ENCODE results near the gene PANK3. TPM values are rescaled to one million over a fixed set of nuclear protein-coding genes. Genes with fewer than 3 reads are reported as not detected.
"Not testable (repeated sequence)": the region's sequence is repeated elsewhere in the genome, so short reads cannot be mapped to it uniquely, and the experiment has no call there.

Gene PANK3
- total RNA-seq, 1 experiment from 2014 or later = 111 TPM

GRCh38 chr5:168580814-168581469 lies 1.8 kb upstream of the PANK3 start:
- H3K27ac ChIP-seq = not testable (repeated sequence)

GRCh38 chr5:168580227-168580508 lies 1.0 kb upstream of the PANK3 start:
- Histone ChIP-seq H3K27ac (peak overlapping the region; percentile 95), H3K4me1 (0 out of 2 replicates have a peak, but pooled peaks cover 3% of the 10 kb centered on the region), H3K36me3 (peaks cover 13% of the 10 kb centered on the region), H3K27me3 (no peaks in the 10 kb centered on the region), H3K9me3 (replicated peaks) (no peaks in the 10 kb centered on the region), H3K4me3 (peak overlapping the region; percentile 90)
- peak; percentile 40 to 60 for DNase-seq

More at GRCh38 chr5:168580814-168581469, 1.8 kb upstream of the PANK3 start:
- not testable (repeated sequence) for DNase-seq; H3K4me1 ChIP-seq; H3K4me3 ChIP-seq; H3K27me3 ChIP-seq; H3K9me3 ChIP-seq (replicated peaks)
- peaks cover 12% of the 10 kb centered on the region for H3K36me3 ChIP-seq

- peak overlapping the region; percentile 90 for H3K4me3 ChIP-seq
- peaks cover 17% of the 10 kb centered on the region for H3K36me3 ChIP-seq
- 0 out of 2 replicates have a peak, but pooled peaks cover 3% of the 10 kb centered on the region for H3K4me1 ChIP-seq
- H3K9me3 ChIP-seq (replicated peaks) = no peaks in the 10 kb centered on the region
- peak; percentile 98 to 99 for DNase-seq
- no peaks in the 10 kb centered on the region for H3K27me3 ChIP-seq
- peak overlapping the region; percentile 95 for H3K27ac ChIP-seq
Measured at GRCh38 chr5:168579488-168580226, 489 bp upstream of the PANK3 start.

- peak in 1 of 2 experiments; percentile 13 for DNase-seq
- H3K36me3 ChIP-seq = peaks cover 23% of the 10 kb centered on the region
- no peaks in the 10 kb centered on the region for H3K9me3 ChIP-seq (replicated peaks)
- H3K4me3 ChIP-seq = peak overlapping the region; percentile 90
- 0 out of 2 replicates have a peak, but pooled peaks cover 3% of the 10 kb centered on the region for H3K4me1 ChIP-seq
- H3K27me3 ChIP-seq = no peaks in the 10 kb centered on the region
- peak overlapping the region; percentile 95 for H3K27ac ChIP-seq
Measured at GRCh38 chr5:168578006-168578405, 1.2 kb downstream of the PANK3 start.

- DNase-seq = no peak
- peaks cover 29% of the 10 kb centered on the region for H3K36me3 ChIP-seq
- no peak overlapping the region for H3K27ac ChIP-seq
Measured at GRCh38 chr5:168575391-168576372, 3.5 kb downstream of the PANK3 start.

GRCh38 chr5:168574156-168574555 lies 5.0 kb downstream of the PANK3 start:
- not testable (repeated sequence) for H3K9me3 ChIP-seq (replicated peaks); H3K27me3 ChIP-seq; DNase-seq; H3K27ac ChIP-seq; H3K4me3 ChIP-seq; H3K4me1 ChIP-seq
- peaks cover 42% of the 10 kb centered on the region for H3K36me3 ChIP-seq

More at GRCh38 chr5:168575391-168576372, 3.5 kb downstream of the PANK3 start:
- H3K27me3 ChIP-seq = no peaks in the 10 kb centered on the region
- H3K4me1 ChIP-seq = 0 out of 2 replicates have a peak, but pooled peaks cover 3% of the 10 kb centered on the region
- H3K4me3 ChIP-seq = no peak overlapping the region
- no peaks in the 10 kb centered on the region for H3K9me3 ChIP-seq (replicated peaks)

GRCh38 chr5:168573663-168574062 lies 5.5 kb downstream of the PANK3 start:
- not testable (repeated sequence) for DNase-seq; H3K27me3 ChIP-seq; H3K4me1 ChIP-seq; H3K9me3 ChIP-seq (replicated peaks); H3K27ac ChIP-seq; H3K4me3 ChIP-seq
- H3K36me3 ChIP-seq = peaks cover 43% of the 10 kb centered on the region

GRCh38 chr5:168570490-168571328 lies 8.5 kb downstream of the PANK3 start:
- no peak for DNase-seq
- Histone ChIP-seq H3K9me3 (replicated peaks) (no peaks in the 10 kb centered on the region), H3K27me3 (no peaks in the 10 kb centered on the region), H3K4me1 (no peaks in the 10 kb centered on the region), H3K27ac (no peak overlapping the region), H3K36me3 (peaks cover 55% of the 10 kb centered on the region), H3K4me3 (no peak overlapping the region)

- no peak for DNase-seq
Measured at GRCh38 chr5:168568738-168569137, 10.4 kb downstream of the PANK3 start.

GRCh38 chr5:168563959-168564358 lies 15.2 kb downstream of the PANK3 start:
- DNase-seq = no peak
- H3K27me3 ChIP-seq = no peaks in the 10 kb centered on the region
- no peaks in the 10 kb centered on the region for H3K4me1 ChIP-seq
- no peaks in the 10 kb centered on the region; the same call in 1 of the 2 replicates for H3K9me3 ChIP-seq (replicated peaks)
- peaks cover 88% of the 10 kb centered on the region for H3K36me3 ChIP-seq
- H3K4me3 ChIP-seq = no peak overlapping the region
- no peak overlapping the region for H3K27ac ChIP-seq

More at GRCh38 chr5:168568738-168569137, 10.4 kb downstream of the PANK3 start:
- H3K36me3 ChIP-seq = peaks cover 61% of the 10 kb centered on the region
- H3K4me1 ChIP-seq = no peaks in the 10 kb centered on the region
- H3K27ac ChIP-seq = no peak overlapping the region
- no peaks in the 10 kb centered on the region for H3K27me3 ChIP-seq
- no peaks in the 10 kb centered on the region for H3K9me3 ChIP-seq (replicated peaks)
- no peak overlapping the region for H3K4me3 ChIP-seq

GRCh38 chr5:168562279-168562678 lies 16.9 kb downstream of the PANK3 start:
- Histone ChIP-seq H3K27ac (no peak overlapping the region), H3K9me3 (replicated peaks) (no peaks in the 10 kb centered on the region; the same call in 1 of the 2 replicates), H3K36me3 (peaks cover 92% of the 10 kb centered on the region), H3K4me3 (no peak overlapping the region), H3K27me3 (no peaks in the 10 kb centered on the region), H3K4me1 (no peaks in the 10 kb centered on the region)
- DNase-seq = no peak

- Histone ChIP-seq H3K4me3 (no peak overlapping the region), H3K4me1 (no peaks in the 10 kb centered on the region), H3K27ac (no peak overlapping the region), H3K27me3 (no peaks in the 10 kb centered on the region), H3K9me3 (replicated peaks) (no peaks in the 10 kb centered on the region; the same call in 1 of the 2 replicates), H3K36me3 (peaks cover 94% of the 10 kb centered on the region)
- no peak for DNase-seq
Measured at GRCh38 chr5:168557389-168557788, 21.8 kb downstream of the PANK3 start.

GRCh38 chr5:168553377-168554130 lies 25.6 kb downstream of the PANK3 start:
- H3K27me3 ChIP-seq = no peaks in the 10 kb centered on the region
- peaks cover 92% of the 10 kb centered on the region for H3K36me3 ChIP-seq
- no peak overlapping the region for H3K27ac ChIP-seq
- no peak for DNase-seq
- no peak overlapping the region for H3K4me3 ChIP-seq
- H3K4me1 ChIP-seq = no peaks in the 10 kb centered on the region; the same call in 1 of the 2 replicates
- no peaks in the 10 kb centered on the region for H3K9me3 ChIP-seq (replicated peaks)

All from SJCRH30 (cell line).